Tibial nerve (tissue), 4 donors: ENCODE results near the gene ACTN1. TPM values are rescaled to one million over a fixed set of nuclear protein-coding genes. Genes with fewer than 3 reads are reported as not detected.
A peak's percentile ranks its signal among the peaks of the same experiment; 100 is the strongest.

Experiments
- DNase-seq, 2 donors: peaks; one replicate each; pipeline ENCODE4 v3.0.0-alpha.2; 2019; ENCODE audit warnings: low spot score in 2 of 2
- H3K27ac ChIP-seq, 4 donors: fragments of 200-600 bp; sonication (generic) in 3 of 4; one replicate each; pipeline ENCODE4 v1.5.1; 2017 to 2019; ENCODE audit warnings: mild to moderate bottlenecking in 1 of 4
- H3K27me3 ChIP-seq, 2 donors: fragments of 200-600 bp; sonication (generic) in 1 of 2; one replicate each; pipeline versions ENCODE4 v1.5.1 to v1.6.0; 2017 to 2019
- H3K36me3 ChIP-seq, 3 donors: fragments of 200-600 bp; sonication (generic); one replicate each; pipeline ENCODE4 v1.5.1; 2018 to 2019
- H3K4me1 ChIP-seq, 4 donors: fragments of 200-600 bp; sonication (generic) in 3 of 4; one replicate each; pipeline ENCODE4 v1.5.1; 2017 to 2019
- H3K4me3 ChIP-seq, 4 donors: fragments of 200-600 bp; sonication (generic) in 3 of 4; one replicate each; pipeline ENCODE4 v1.5.1; 2017 to 2019; ENCODE audit warnings: mild to moderate bottlenecking in 1 of 4, moderate library complexity in 1 of 4
- H3K9me3 ChIP-seq, 4 donors: fragments of 200-600 bp; sonication (generic) in 3 of 4; one replicate each; pipeline ENCODE4 v1.5.1; 2017 to 2019
- EP300 ChIP-seq, 2 donors: sonication (generic); formaldehyde crosslinking; IDR thresholded peaks; one replicate each; pipeline ENCODE4 v1.6.1; 2017; ENCODE audit warnings: antibody characterized with exemption in 2 of 2, mild to moderate bottlenecking in 1 of 2
- POLR2A ChIP-seq, 2 donors: fragments of 450-650 bp; IDR thresholded peaks; one replicate each; pipeline ENCODE4 v1.6.1; 2017; ENCODE audit warnings: antibody characterized with exemption in 2 of 2, mild to moderate bottlenecking in 2 of 2, moderate library complexity in 2 of 2
- WGBS, 2 donors: methylation state at CpG; one replicate each; pipeline ENCODE4 v1.1.5; 2018; 5-methylcytosine and 5-hydroxymethylcytosine counted together
- total RNA-seq, 4 donors: library from RNA; depleted of rRNA; stranded (reverse); fragments of >200 nt; gene quantifications; one replicate each; pipeline ENCODE4 v1.1.0, GENCODE V29; 2016
- TF ChIP-seq, protein P1 (sequence below), 5 experiments: fragments of 200-600 bp in 3 of 5; fragments of 450-650 bp in 2 of 5; sonication (generic) in 3 of 5; IDR thresholded peaks; one replicate each; pipeline ENCODE4 v1.5.1; 2016 to 2019; ENCODE audit warnings: antibody characterized with exemption in 5 of 5, mild to moderate bottlenecking in 3 of 5, moderate library complexity in 2 of 5

The ACTN1 gene
- total RNA-seq, 4 donors from 2014 or later, result 130 to 273 (median 152) TPM

DNA sequence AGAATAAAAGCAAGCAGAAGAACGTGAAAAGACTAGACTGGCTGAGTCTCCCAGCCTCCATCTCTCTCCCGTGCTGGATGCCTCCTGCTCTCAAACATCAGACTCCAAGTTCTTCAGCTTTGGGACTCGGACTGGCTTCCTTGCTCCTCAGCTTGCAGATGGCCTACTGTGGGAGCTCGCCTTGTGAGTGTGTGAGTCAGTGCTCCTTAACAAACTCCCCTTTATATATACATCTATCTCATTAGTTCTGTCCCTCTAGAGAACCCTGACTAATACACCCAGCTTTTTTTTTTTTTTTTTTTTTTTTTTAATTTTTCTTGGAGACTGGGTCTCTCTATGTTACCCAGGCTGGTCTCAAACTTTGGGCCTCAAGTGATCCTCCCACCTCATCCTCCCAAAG, 46.9 kb downstream of the ACTN1 start:
- Histone ChIP-seq H3K27ac (no peak overlapping the region), H3K9me3 (no peaks in the 10 kb centered on the region)

DNA sequence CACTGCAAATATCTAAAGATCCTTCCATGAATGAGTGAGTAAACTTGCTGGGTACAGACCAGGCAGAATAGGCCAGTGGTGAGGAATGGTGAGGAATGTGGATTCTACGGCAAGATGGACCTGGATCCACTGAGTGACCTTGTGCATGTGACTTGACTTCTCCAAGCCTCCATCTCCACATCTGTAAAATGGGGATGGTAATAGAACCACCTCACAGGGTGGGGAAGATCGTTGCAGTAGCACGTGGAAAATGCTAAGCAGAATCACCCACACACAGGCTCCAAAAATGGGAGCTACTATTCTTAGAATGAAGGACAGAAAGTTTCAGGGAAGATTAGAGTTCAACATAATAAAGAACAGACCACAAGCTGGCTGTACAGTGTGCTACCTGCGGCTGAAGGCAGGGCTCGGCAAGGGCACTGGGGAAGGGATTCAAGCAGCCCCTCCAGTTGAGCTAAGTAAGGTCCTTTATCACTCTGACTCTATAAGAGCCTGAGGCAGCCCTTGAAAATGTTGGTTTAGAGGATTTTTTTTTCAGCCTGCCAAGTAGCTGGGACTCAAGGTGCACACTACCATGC, 47.5 kb downstream of the ACTN1 start:
- no peak for DNase-seq
- TF ChIP-seq, protein P1, sequence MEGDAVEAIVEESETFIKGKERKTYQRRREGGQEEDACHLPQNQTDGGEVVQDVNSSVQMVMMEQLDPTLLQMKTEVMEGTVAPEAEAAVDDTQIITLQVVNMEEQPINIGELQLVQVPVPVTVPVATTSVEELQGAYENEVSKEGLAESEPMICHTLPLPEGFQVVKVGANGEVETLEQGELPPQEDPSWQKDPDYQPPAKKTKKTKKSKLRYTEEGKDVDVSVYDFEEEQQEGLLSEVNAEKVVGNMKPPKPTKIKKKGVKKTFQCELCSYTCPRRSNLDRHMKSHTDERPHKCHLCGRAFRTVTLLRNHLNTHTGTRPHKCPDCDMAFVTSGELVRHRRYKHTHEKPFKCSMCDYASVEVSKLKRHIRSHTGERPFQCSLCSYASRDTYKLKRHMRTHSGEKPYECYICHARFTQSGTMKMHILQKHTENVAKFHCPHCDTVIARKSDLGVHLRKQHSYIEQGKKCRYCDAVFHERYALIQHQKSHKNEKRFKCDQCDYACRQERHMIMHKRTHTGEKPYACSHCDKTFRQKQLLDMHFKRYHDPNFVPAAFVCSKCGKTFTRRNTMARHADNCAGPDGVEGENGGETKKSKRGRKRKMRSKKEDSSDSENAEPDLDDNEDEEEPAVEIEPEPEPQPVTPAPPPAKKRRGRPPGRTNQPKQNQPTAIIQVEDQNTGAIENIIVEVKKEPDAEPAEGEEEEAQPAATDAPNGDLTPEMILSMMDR (IDR thresholded peaks at IDR 0.05), result no peak
- TF ChIP-seq EP300 (IDR thresholded peaks at IDR 0.05), result no peak
- H3K27ac ChIP-seq, result no peak overlapping the region
- H3K4me3 ChIP-seq, result no peak overlapping the region
- H3K36me3 ChIP-seq, result no peaks in the 10 kb centered on the region
- no peaks in the 10 kb centered on the region for H3K9me3 ChIP-seq
- no peaks in the 10 kb centered on the region for H3K27me3 ChIP-seq
- 83% methylated on average over 5 of the region's 5 CpGs for WGBS, 2 donors
- H3K4me1 ChIP-seq, result peaks cover 0 to 19% (median 4%) of the 10 kb centered on the region in 4 donors

More for the DNA sequence above, 46.9 kb downstream of the ACTN1 start:
- DNase-seq, result no peak
- 71 to 81% methylated on average over 4 of the region's 4 CpGs for WGBS, 2 donors
- Histone ChIP-seq H3K27me3 (no peaks in the 10 kb centered on the region), H3K36me3 (no peaks in the 10 kb centered on the region), H3K4me3 (no peak overlapping the region), H3K4me1 (peaks cover 0 to 25% (median 4%) of the 10 kb centered on the region in 4 donors)
- TF ChIP-seq EP300 (IDR thresholded peaks at IDR 0.05) (no peak), POLR2A (IDR thresholded peaks at IDR 0.05) (no peak)
- TF ChIP-seq, protein P1 (IDR thresholded peaks at IDR 0.05), result no peak

DNA sequence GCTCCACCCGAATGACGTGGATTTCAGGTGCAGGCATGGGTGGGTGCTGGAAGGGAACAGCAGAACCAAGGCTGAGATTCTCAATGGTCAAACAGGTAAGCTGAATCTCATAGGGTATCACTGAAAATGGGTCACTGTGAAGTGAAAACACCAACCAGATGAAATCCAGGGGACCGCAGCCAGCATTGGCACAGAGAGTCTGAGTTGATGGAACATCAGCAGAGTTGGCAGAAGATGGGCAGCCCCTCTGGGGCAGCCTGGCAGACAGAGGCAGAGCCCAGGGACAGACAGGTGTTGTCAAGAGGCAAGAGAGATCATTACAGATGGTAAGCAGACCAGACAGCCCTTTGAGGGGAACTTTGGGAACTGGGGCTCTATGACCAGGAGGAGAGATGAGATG, 48.0 kb downstream of the ACTN1 start:
- H3K4me1 ChIP-seq, result peaks cover 0 to 14% (median 4%) of the 10 kb centered on the region in 4 donors
- no peak overlapping the region for H3K4me3 ChIP-seq
- no peak for DNase-seq
- H3K27ac ChIP-seq, result no peak overlapping the region
- TF ChIP-seq EP300 (IDR thresholded peaks at IDR 0.05) (no peak), POLR2A (IDR thresholded peaks at IDR 0.05) (no peak)
- TF ChIP-seq, protein P1 (IDR thresholded peaks at IDR 0.05), result no peak
- WGBS, 2 donors, result 82% methylated on average over 3 of the region's 3 CpGs
- no peaks in the 10 kb centered on the region for H3K27me3 ChIP-seq
- H3K36me3 ChIP-seq, result peaks cover 0 to 3% (median 0%) of the 10 kb centered on the region in 3 donors
- peaks cover 0 to 3% (median 0%) of the 10 kb centered on the region in 4 donors for H3K9me3 ChIP-seq

DNA sequence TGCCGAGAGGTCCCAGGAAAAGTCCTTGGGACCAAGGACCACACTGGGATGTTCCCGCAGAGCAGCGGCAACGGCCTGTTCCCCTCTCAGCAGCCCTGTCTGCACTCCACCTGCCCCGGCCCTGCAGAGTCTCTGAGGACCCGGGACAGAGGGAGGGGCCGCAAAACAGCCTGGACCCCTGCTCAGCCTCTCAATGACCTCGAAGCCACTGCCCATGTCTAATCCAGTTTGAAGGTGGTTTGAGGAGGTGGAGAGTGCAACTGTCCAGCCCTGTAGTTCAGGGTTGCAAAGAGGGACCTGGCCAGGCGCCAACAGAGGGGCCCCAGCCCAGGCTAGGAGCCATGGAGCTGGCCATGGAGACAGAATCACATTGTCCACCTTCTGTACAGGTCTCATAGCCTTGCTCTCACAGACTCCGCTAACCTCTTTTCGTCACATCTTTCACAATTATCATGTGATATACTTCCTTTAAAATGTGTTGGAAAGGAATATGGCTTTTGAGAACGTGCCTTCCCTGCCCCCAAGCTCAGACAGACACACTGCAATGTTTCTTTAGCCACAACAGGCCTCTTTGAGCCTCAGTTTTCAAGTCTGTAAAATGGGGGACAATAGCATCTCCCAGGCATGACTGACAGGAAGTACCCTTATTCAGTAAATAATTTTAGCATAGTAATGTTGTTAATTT, 49.3 kb downstream of the ACTN1 start:
- Histone ChIP-seq H3K27me3 (no peaks in the 10 kb centered on the region), H3K36me3 (peaks cover 0 to 11% (median 0%) of the 10 kb centered on the region in 3 donors), H3K4me3 (no peak overlapping the region), H3K9me3 (peaks cover 0 to 6% (median 0%) of the 10 kb centered on the region in 4 donors), H3K4me1 (peaks cover 0 to 8% (median 3%) of the 10 kb centered on the region in 4 donors), H3K27ac (no peak overlapping the region)
- TF ChIP-seq EP300 (IDR thresholded peaks at IDR 0.05) (peak in 1 of 2 donors; percentile 41), POLR2A (IDR thresholded peaks at IDR 0.05) (no peak)
- DNase-seq, result no peak
- whole genome bisulfite sequencing, 2 donors, result 71 to 78% methylated on average over 9 to 12 of the region's 12 CpGs

DNA sequence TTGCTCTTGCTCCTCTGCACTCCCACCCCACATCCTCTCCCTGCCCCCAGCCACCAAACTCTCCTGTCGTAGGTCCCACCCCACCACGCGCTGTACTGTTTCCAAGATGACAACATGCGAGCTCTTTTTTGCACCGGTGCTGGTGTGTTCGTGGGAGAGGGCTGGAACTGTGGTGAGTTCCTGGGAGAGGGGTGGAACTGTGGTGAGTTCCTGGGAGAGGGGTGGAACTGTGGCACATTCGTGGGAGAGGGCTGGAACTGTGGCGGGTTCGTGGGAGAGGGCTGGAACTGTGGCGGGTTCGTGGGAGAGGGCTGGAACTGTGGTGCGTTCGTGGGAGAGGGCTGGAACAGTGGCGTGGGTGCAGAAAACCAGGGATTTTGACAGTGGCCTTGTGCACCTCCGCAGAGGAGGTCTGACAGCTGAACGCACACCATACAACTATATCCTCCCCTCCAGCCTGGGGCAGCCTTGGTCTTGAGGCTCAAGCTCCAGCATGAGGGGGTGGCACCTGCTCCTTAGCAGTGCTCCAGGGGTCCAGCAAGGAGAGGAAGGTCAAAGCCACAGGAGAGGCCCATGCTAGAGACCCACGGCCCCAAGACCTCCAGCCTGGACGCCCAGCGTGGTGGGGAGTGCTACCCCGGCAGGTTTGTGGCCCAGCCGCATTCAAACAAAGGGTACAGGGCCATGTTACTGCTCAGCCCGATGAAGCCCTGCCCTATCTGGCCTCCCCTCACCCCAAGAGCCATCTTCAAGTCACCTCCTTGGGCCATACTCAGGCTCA, 50.1 kb downstream of the ACTN1 start:
- peak overlapping the region in 1 of 4 donors; percentile 17 for H3K27ac ChIP-seq
- 78 to 80% methylated on average over 22 of the region's 22 CpGs for WGBS, 2 donors
- no peak overlapping the region for H3K4me3 ChIP-seq
- H3K9me3 ChIP-seq, result peaks cover 0 to 6% (median 0%) of the 10 kb centered on the region in 4 donors
- TF ChIP-seq, protein P1 (IDR thresholded peaks at IDR 0.05), result no peak
- TF ChIP-seq EP300 (IDR thresholded peaks at IDR 0.05) (no peak), POLR2A (IDR thresholded peaks at IDR 0.05) (no peak)
- no peaks in the 10 kb centered on the region for H3K27me3 ChIP-seq
- DNase-seq, result no peak
- peaks cover 0 to 17% (median 0%) of the 10 kb centered on the region in 3 donors for H3K36me3 ChIP-seq
- H3K4me1 ChIP-seq, result peaks cover 0 to 8% (median 3%) of the 10 kb centered on the region in 4 donors
